Hematopoietic multipotent progenitor cell treated with erythropoietin and hydrocortisone succinate and interleukin-3 and kit ligand, for 8 days (in vitro differentiated cells): Measurements from ENCODE around the gene ADAMTS2.

Experiments used
- DNase-seq: peaks from one replicate; pipeline ENCODE4 v3.0.0-alpha.2; 2015

Gene ADAMTS2

GRCh38 chr5:179345433-179346321 lies at the start of gene ADAMTS2:
Gene ADAMTS2 (minus strand): TSS chr5:179345461. CDS start chr5:179345328, 133 bp downstream.
- peak; percentile 4 for DNase-seq

GRCh38 chr5:179393078-179393477 lies 47.8 kb upstream of the ADAMTS2 start:
- DNase-seq: no peak

- no peak for DNase-seq
These were observed 42.2 kb upstream of the ADAMTS2 start for GRCh38 chr5:179387151-179388110.

GRCh38 chr5:179385914-179386313 lies 40.7 kb upstream of the ADAMTS2 start:
- DNase-seq: no peak

GRCh38 chr5:179382486-179382885 lies 37.2 kb upstream of the ADAMTS2 start:
- DNase-seq: no peak

- no peak for DNase-seq
These were observed 36.4 kb upstream of the ADAMTS2 start for GRCh38 chr5:179381691-179382090.

GRCh38 chr5:179380211-179381035 lies 35.2 kb upstream of the ADAMTS2 start:
- DNase-seq: no peak

GRCh38 chr5:179379321-179379890 lies 34.1 kb upstream of the ADAMTS2 start:
- DNase-seq: no peak

GRCh38 chr5:179378441-179379271 lies 33.4 kb upstream of the ADAMTS2 start:
- DNase-seq: no peak

- DNase-seq: no peak
These were observed 32.8 kb upstream of the ADAMTS2 start for GRCh38 chr5:179378116-179378440.

- no peak for DNase-seq
These were observed 32.3 kb upstream of the ADAMTS2 start for GRCh38 chr5:179377421-179378115.

GRCh38 chr5:179376701-179377420 lies 31.6 kb upstream of the ADAMTS2 start:
- no peak for DNase-seq

- DNase-seq: no peak
These were observed 30.6 kb upstream of the ADAMTS2 start for GRCh38 chr5:179375831-179376365.

- no peak for DNase-seq
These were observed 30.0 kb upstream of the ADAMTS2 start for GRCh38 chr5:179375236-179375685.

GRCh38 chr5:179374506-179375235 lies 29.4 kb upstream of the ADAMTS2 start:
- DNase-seq: no peak

GRCh38 chr5:179373961-179374505 lies 28.8 kb upstream of the ADAMTS2 start:
- DNase-seq: no peak

- DNase-seq: no peak
These were observed 28.1 kb upstream of the ADAMTS2 start for GRCh38 chr5:179373101-179373934.
